Measurements from ENCODE around the gene LOXHD1. TPM values are rescaled to one million over a fixed set of nuclear protein-coding genes. Genes with fewer than 3 reads are reported as not detected.

LOXHD1 gene
- total RNA-seq, 3 donors from 2014 or later, result 0.59 to 1.6 (median 0.80) TPM

GRCh38 chr18:46675112-46675511, 18.1 kb upstream of the LOXHD1 start:
- intact Hi-C loops (cut with DNase I; ENCODE audit: low total_unique reads), result no loop called here
- no peaks in the 10 kb centered on the region for H3K36me3 ChIP-seq
- no peak overlapping the region for H3K4me3 ChIP-seq
- no peaks in the 10 kb centered on the region for H3K4me1 ChIP-seq
- TF ChIP-seq POLR2AphosphoS5 (IDR thresholded peaks at IDR 0.05), result no peak
- no peak for TF ChIP-seq POLR2A (IDR thresholded peaks at IDR 0.05)
- TF ChIP-seq CTCF (IDR thresholded peaks at IDR 0.05), result no peak
- no peak overlapping the region for H3K27ac ChIP-seq
- H3K27me3 ChIP-seq, result no peaks in the 10 kb centered on the region
- H3K9me3 ChIP-seq, result no peaks in the 10 kb centered on the region
- DNase-seq (ENCODE audit: low spot score in 2 of 2), result no peak

GRCh38 chr18:46672062-46672970, 15.3 kb upstream of the LOXHD1 start:
- Histone ChIP-seq H3K36me3 (no peaks in the 10 kb centered on the region), H3K27ac (no peak overlapping the region), H3K4me3 (no peak overlapping the region), H3K27me3 (no peaks in the 10 kb centered on the region), H3K9me3 (no peaks in the 10 kb centered on the region), H3K4me1 (no peaks in the 10 kb centered on the region)
- TF ChIP-seq POLR2A (IDR thresholded peaks at IDR 0.05) (no peak), POLR2AphosphoS5 (IDR thresholded peaks at IDR 0.05) (no peak)
- intact Hi-C loops (cut with DNase I; ENCODE audit: low total_unique reads), result no loop called here
- no peak for DNase-seq (ENCODE audit: low spot score in 2 of 2)

- H3K27ac ChIP-seq, result no peak overlapping the region
- intact Hi-C loops (cut with DNase I; ENCODE audit: low total_unique reads), result loop anchor here (10.0 kb wide), 1 partner anchor 514 kb away; no protein-coding TSS in a partner anchor
- H3K4me1 ChIP-seq, result no peaks in the 10 kb centered on the region
- H3K4me3 ChIP-seq, result no peak overlapping the region
- H3K9me3 ChIP-seq, result no peaks in the 10 kb centered on the region
- H3K36me3 ChIP-seq, result no peaks in the 10 kb centered on the region
- no peaks in the 10 kb centered on the region for H3K27me3 ChIP-seq
- no peak for TF ChIP-seq POLR2A (IDR thresholded peaks at IDR 0.05)
- no peak for TF ChIP-seq CTCF (IDR thresholded peaks at IDR 0.05)
- TF ChIP-seq POLR2AphosphoS5 (IDR thresholded peaks at IDR 0.05), result no peak
- DNase-seq (ENCODE audit: low spot score in 2 of 2), result no peak
Measured at GRCh38 chr18:46668694-46669093, 11.7 kb upstream of the LOXHD1 start.

- TF ChIP-seq CTCF (IDR thresholded peaks at IDR 0.05), result no peak
- no peaks in the 10 kb centered on the region for H3K36me3 ChIP-seq
- intact Hi-C loops (cut with DNase I; ENCODE audit: low total_unique reads), result loop anchor here (10.0 kb wide), 1 partner anchor 513 kb away; no protein-coding TSS in a partner anchor
- no peaks in the 10 kb centered on the region for H3K4me1 ChIP-seq
- H3K27ac ChIP-seq, result no peak overlapping the region
- H3K27me3 ChIP-seq, result no peaks in the 10 kb centered on the region
- no peak overlapping the region for H3K4me3 ChIP-seq
- DNase-seq (ENCODE audit: low spot score in 2 of 2), result no peak
- no peaks in the 10 kb centered on the region for H3K9me3 ChIP-seq
Measured at GRCh38 chr18:46668135-46668534, 11.1 kb upstream of the LOXHD1 start.

GRCh38 chr18:46663539-46663938, 6.5 kb upstream of the LOXHD1 start:
- no peak overlapping the region for H3K4me3 ChIP-seq
- TF ChIP-seq POLR2A (IDR thresholded peaks at IDR 0.05) (no peak), CTCF (IDR thresholded peaks at IDR 0.05) (no peak), POLR2AphosphoS5 (IDR thresholded peaks at IDR 0.05) (no peak)
- H3K27me3 ChIP-seq, result no peaks in the 10 kb centered on the region
- DNase-seq (ENCODE audit: low spot score in 2 of 2), result no peak
- intact Hi-C loops (cut with DNase I; ENCODE audit: low total_unique reads), result loop anchor here (10.0 kb wide), 1 partner anchor 509 kb away; no protein-coding TSS in a partner anchor
- H3K27ac ChIP-seq, result no peak overlapping the region
- no peaks in the 10 kb centered on the region for H3K36me3 ChIP-seq
- H3K4me1 ChIP-seq, result no peaks in the 10 kb centered on the region
- H3K9me3 ChIP-seq, result no peaks in the 10 kb centered on the region
